Cardiac fibroblast (primary cell): ENCODE data around the gene SAA4.
A peak's percentile ranks its signal among the peaks of the same experiment; 100 is the strongest.
"Not testable (repeated sequence)": the region's sequence is repeated elsewhere in the genome, so short reads cannot be mapped to it uniquely, and the experiment has no call there.

Source experiments
- DNase-seq, 2 donors: peaks; one replicate each; pipeline versions ENCODE4 v3.0.0 to v3.0.0-alpha.2; 2010; ENCODE audit warnings: low read depth in 2 of 2
- H3K4me3 ChIP-seq, 2 donors: replicated peaks in 1 of 2; 1 replicate in 1 of 2; 2 replicates in 1 of 2; pipeline ENCODE4 v1.5.1; 2011; ENCODE audit warnings: low read depth in 2 of 2, low read length in 2 of 2, mild to moderate bottlenecking in 2 of 2, moderate library complexity in 1 of 2
- CTCF ChIP-seq: IDR thresholded peaks from one replicate; pipeline ENCODE4 v1.5.1; 2011; ENCODE audit warnings: low read depth, mild to moderate bottlenecking, low read length, inconsistent platforms

SAA4 gene

GRCh38 chr11:18270102-18270501 lies 33.5 kb upstream of the SAA4 start:
- no peak for DNase-seq
- H3K4me3 ChIP-seq, result no peak overlapping the region

DNA sequence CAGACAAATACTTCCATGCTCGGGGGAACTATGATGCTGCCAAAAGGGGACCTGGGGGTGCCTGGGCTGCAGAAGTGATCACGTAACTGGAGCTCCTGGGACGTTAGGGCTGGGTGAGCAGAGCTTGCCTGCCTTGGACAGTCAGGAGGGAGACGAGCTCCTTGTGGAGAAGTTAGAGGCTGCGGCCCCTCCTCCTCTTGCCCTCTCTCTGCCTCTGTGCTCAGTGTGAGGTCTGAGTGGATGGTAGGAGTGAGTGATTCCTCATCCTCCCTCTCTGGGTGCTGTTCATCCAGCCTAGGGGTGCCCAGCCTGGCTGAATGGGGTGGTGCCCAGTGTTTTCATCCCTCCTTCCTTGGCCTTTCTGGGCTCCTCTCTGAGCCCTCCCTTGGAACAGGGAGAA lies 32.6 kb upstream of the SAA4 start:
- not testable (repeated sequence) for H3K4me3 ChIP-seq, DNase-seq

More at GRCh38 chr11:18270102-18270501, 33.5 kb upstream of the SAA4 start:
- TF ChIP-seq CTCF, result no peak

- not testable (repeated sequence) for H3K4me3 ChIP-seq, DNase-seq
These were observed 30.9 kb upstream of the SAA4 start for GRCh38 chr11:18267335-18268133.

GRCh38 chr11:18265949-18266348 lies 29.3 kb upstream of the SAA4 start, which contains the start of gene SAA1:
SAA1 (plus strand) TSS chr11:18266264; CDS start chr11:18266888, 624 bp downstream.
- DNase-seq, result peak; percentile 5 to 40
- no peak for TF ChIP-seq CTCF
- no peak within 1 kb of the TSS for H3K4me3 ChIP-seq

DNA sequence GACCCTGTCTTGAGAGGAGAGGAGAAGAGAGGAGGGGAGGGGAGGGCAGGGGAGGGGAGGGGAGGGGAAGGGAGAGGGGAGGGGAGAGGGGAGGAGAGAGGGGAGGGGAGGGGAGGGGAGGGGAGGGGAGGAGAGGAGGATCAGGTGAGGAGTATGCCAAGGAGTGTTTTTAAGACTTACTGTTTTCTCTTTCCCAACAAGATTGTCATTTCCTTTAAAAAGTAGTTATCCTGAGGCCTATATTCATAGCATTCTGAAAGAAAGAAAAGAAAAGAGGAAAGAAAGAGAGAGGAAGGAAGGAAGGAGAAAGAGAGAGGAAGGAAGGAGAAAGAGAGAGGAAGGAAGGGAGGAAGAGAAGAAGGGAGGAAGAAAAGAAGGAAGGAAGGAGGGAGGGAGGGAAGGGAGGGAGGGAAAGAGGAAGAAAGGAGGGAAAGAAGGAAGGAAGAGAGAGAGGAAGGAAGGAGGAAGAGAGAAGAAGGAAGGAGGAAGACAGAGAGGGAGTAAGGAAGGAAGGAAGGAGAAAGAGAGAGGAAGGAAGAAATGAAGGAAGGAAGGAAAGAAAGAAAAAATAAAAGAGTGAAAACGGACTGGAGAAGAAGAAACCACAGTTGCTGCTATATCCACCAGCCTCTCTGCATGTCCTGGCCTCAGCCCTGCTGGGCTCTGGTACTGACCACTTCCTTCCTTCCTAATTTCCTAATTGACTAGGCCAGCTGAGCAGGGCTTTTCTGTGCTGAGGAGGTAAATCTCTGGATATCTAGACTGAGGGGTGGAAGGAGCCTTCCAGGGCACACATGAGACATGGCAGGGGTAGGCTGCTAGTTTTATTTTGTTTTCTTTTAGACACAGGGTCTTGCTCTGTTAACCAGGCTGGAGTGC lies 28.3 kb upstream of the SAA4 start:
- no peak for TF ChIP-seq CTCF
- no peak overlapping the region for H3K4me3 ChIP-seq
- DNase-seq, result no peak

DNA sequence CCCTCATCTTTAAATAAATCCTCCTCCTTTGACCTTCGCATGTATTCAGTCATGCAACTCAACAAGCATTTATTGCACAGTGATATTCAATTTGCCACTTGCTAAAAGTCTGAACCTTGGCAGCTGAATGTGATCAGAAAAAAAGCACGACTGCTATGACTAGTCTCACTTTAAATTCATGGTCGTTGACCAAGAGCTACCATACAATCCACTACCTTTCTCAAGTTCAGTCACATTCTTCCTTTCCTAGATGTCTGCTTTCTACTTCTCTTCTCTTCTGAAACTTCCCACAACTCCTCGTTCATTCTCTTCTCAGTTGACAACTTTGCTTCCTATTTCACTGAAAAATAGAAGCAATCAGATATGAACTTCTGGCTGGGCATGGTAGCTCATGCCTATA lies 27.4 kb upstream of the SAA4 start:
- TF ChIP-seq CTCF, result no peak
- no peak for DNase-seq

GRCh38 chr11:18262681-18263350 lies 26.2 kb upstream of the SAA4 start:
- DNase-seq, H3K4me3 ChIP-seq: not testable (repeated sequence)

More for the DNA sequence above, 27.4 kb upstream of the SAA4 start:
- no peak overlapping the region for H3K4me3 ChIP-seq

DNA sequence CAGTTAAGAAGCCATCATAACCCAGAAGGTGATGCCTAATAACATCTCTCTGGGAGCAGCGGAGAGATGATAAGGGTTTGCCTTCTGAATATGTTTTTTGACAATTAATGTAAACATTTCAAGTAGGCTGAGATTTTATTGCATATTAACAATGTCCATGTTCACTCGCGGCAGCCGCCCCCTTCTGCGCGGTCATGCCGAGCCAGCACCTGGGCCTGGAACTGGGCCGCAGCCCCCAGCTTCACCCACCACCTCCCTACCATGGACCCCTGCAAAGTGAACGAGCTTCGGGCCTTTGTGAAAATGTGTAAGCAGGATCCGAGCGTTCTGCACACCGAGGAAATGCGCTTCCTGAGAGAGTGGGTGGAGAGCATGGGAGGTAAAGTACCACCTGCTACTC lies 25.1 kb upstream of the SAA4 start:
- H3K4me3 ChIP-seq, result no peak overlapping the region
- TF ChIP-seq CTCF, result no peak
- no peak for DNase-seq
